H9 (cell line): ENCODE measurements around the gene RARA. TPM values are rescaled to one million over a fixed set of nuclear protein-coding genes. Genes with fewer than 3 reads are reported as not detected.

Experiments
- DNase-seq: peaks from one replicate; pipeline ENCODE4 v3.0.0-alpha.2; 2017
- H2AFZ ChIP-seq: one replicate; pipeline ENCODE4 v1.6.1; 2013; ENCODE audit warnings: mild to moderate bottlenecking, low read length, control low read depth, moderate library complexity
- H2AK5ac ChIP-seq: 2 replicates; pipeline ENCODE4 v1.6.1; 2013; ENCODE audit warnings: low read length, control low read depth, mixed read lengths; ENCODE audit not compliant: insufficient read length
- H2BK120ac ChIP-seq: one replicate; pipeline ENCODE4 v1.6.1; 2013; ENCODE audit warnings: low read depth, mild to moderate bottlenecking, low read length, control low read depth, inconsistent platforms; ENCODE audit not compliant: poor library complexity, severe bottlenecking
- H2BK12ac ChIP-seq: 2 replicates; pipeline ENCODE4 v1.6.1; 2013; ENCODE audit warnings: low read length, control low read depth, mixed read lengths, low read depth; ENCODE audit not compliant: insufficient read length
- H2BK15ac ChIP-seq: 2 replicates; pipeline ENCODE4 v1.6.1; 2013; ENCODE audit warnings: low read depth, low read length, control low read depth
- H2BK20ac ChIP-seq: one replicate; pipeline ENCODE4 v1.6.1; 2013; ENCODE audit warnings: low read depth, mild to moderate bottlenecking, low read length, control low read depth, inconsistent platforms; ENCODE audit not compliant: poor library complexity, severe bottlenecking
- H2BK5ac ChIP-seq: 2 replicates; pipeline ENCODE4 v1.6.1; 2013; ENCODE audit warnings: low read length, control low read depth, mixed read lengths; ENCODE audit not compliant: insufficient read length
- H3K14ac ChIP-seq: 2 replicates; pipeline ENCODE4 v1.6.1; 2013; ENCODE audit warnings: low read length, control low read depth; ENCODE audit not compliant: insufficient read depth
- H3K18ac ChIP-seq: 2 replicates; pipeline ENCODE4 v1.6.1; 2013; ENCODE audit warnings: low read depth, mild to moderate bottlenecking, mixed read lengths, low read length, control low read depth; ENCODE audit not compliant: insufficient read length
- H3K23ac ChIP-seq: 2 replicates; pipeline ENCODE4 v1.6.1; 2013; ENCODE audit warnings: low read length, control low read depth, mixed read lengths, low read depth; ENCODE audit not compliant: insufficient read length
- H3K23me2 ChIP-seq: 2 replicates; pipeline ENCODE4 v1.6.1; 2013; ENCODE audit warnings: low read depth, mild to moderate bottlenecking, mixed read lengths, low read length, control low read depth; ENCODE audit not compliant: insufficient read length, poor library complexity, severe bottlenecking
- H3K27ac ChIP-seq: 2 replicates; pipeline ENCODE4 v1.5.1; 2013; ENCODE audit warnings: low read length, control low read depth, mixed read lengths, low read depth; ENCODE audit not compliant: insufficient read length
- H3K27me3 ChIP-seq: 2 replicates; pipeline ENCODE4 v1.6.1; 2013; ENCODE audit warnings: low read length, control low read depth, inconsistent platforms; ENCODE audit not compliant: insufficient read depth
- H3K4ac ChIP-seq: 2 replicates; pipeline ENCODE4 v1.6.1; 2013; ENCODE audit warnings: low read depth, mild to moderate bottlenecking, control low read depth, inconsistent platforms, low read length, moderate library complexity
- H3K4me1 ChIP-seq: 2 replicates; pipeline ENCODE4 v1.6.1; 2013; ENCODE audit warnings: low read length, control low read depth, inconsistent platforms; ENCODE audit not compliant: insufficient read depth
- H3K4me2 ChIP-seq: 2 replicates; pipeline ENCODE4 v1.6.1; 2013; ENCODE audit warnings: low read length, control low read depth, mixed read lengths; ENCODE audit not compliant: insufficient read length, insufficient read depth
- H3K56ac ChIP-seq: 2 replicates; pipeline ENCODE4 v1.6.1; 2013; ENCODE audit warnings: low read depth, mild to moderate bottlenecking, mixed read lengths, low read length, control low read depth; ENCODE audit not compliant: insufficient read length
- H3K79me1 ChIP-seq: 2 replicates; pipeline ENCODE4 v1.6.1; 2013; ENCODE audit warnings: low read depth, mild to moderate bottlenecking, moderate library complexity, low read length, control low read depth, inconsistent platforms; ENCODE audit not compliant: insufficient read depth, poor library complexity, severe bottlenecking
- H3K79me2 ChIP-seq: 2 replicates; pipeline ENCODE4 v1.6.1; 2013; ENCODE audit warnings: low read length, control low read depth, inconsistent platforms; ENCODE audit not compliant: insufficient read depth
- H3K9ac ChIP-seq: 2 replicates; pipeline ENCODE4 v1.6.1; 2013; ENCODE audit warnings: low read length, control low read depth, mixed read lengths; ENCODE audit not compliant: insufficient read length; ENCODE audit errors: extremely low read depth
- H3K9me3 ChIP-seq: one replicate; pipeline ENCODE4 v1.6.1; 2013; ENCODE audit warnings: low read depth, low read length, inconsistent platforms; ENCODE audit not compliant: control insufficient read depth
- H3T11ph ChIP-seq: one replicate; pipeline ENCODE4 v1.6.1; 2013; ENCODE audit warnings: mild to moderate bottlenecking, low read length, control low read depth, inconsistent platforms
- H4K20me1 ChIP-seq: one replicate; pipeline ENCODE4 v1.6.1; 2013; ENCODE audit not compliant: control insufficient read depth, insufficient read length, insufficient read depth
- H4K5ac ChIP-seq: 2 replicates; pipeline ENCODE4 v1.6.1; 2013; ENCODE audit warnings: low read depth, mild to moderate bottlenecking, mixed read lengths, low read length, control low read depth; ENCODE audit not compliant: insufficient read length
- H4K8ac ChIP-seq: replicated peaks from 2 replicates; pipeline ENCODE4 v1.6.1; 2013; ENCODE audit warnings: low read length, control low read depth, mixed read lengths, low read depth; ENCODE audit not compliant: insufficient read length
- H4K91ac ChIP-seq: 2 replicates; pipeline ENCODE4 v1.6.1; 2013; ENCODE audit warnings: low read depth, mild to moderate bottlenecking, moderate library complexity, mixed read lengths, low read length, control low read depth; ENCODE audit not compliant: insufficient read length
- H3K27ac Mint-ChIP-seq, 3 experiments: 2 replicates in 2 of 3; 3 replicates in 1 of 3; pipeline ENCODE4 v1.8.0; 2020 to 2021; ENCODE audit warnings: mixed read lengths in 3 of 3, mild to moderate bottlenecking in 1 of 3, moderate library complexity in 1 of 3
- H3K27me3 Mint-ChIP-seq: 2 replicates; pipeline ENCODE4 v1.8.0; 2021; ENCODE audit warnings: low read depth, mild to moderate bottlenecking, moderate library complexity, mixed read lengths
- H3K36me3 Mint-ChIP-seq, 3 experiments: 2 replicates in 2 of 3; 3 replicates in 1 of 3; pipeline ENCODE4 v1.8.0; 2020 to 2021; ENCODE audit warnings: low read depth in 3 of 3, mixed read lengths in 3 of 3; ENCODE audit not compliant: insufficient read depth in 1 of 3
- H3K4me1 Mint-ChIP-seq, 2 experiments: 2 replicates each; pipeline ENCODE4 v1.8.0; 2020; ENCODE audit warnings: mixed read lengths in 2 of 2
- H3K4me3 Mint-ChIP-seq, 2 experiments: 2 replicates in 1 of 2; 3 replicates in 1 of 2; pipeline ENCODE4 v1.8.0; 2020 to 2021; ENCODE audit warnings: mild to moderate bottlenecking in 2 of 2, mixed read lengths in 2 of 2, moderate library complexity in 1 of 2
- H3K9me3 Mint-ChIP-seq, 2 experiments: 2 replicates in 1 of 2; 3 replicates in 1 of 2; pipeline ENCODE4 v1.8.0; 2020; ENCODE audit warnings: mild to moderate bottlenecking in 2 of 2, mixed read lengths in 2 of 2, moderate library complexity in 1 of 2
- CTCF ChIP-seq: fragments of 200-600 bp; sonication (generic); conservative IDR thresholded peaks from 3 replicates; pipeline ENCODE4 v1.8.0; 2021; ENCODE audit warnings: antibody characterized with exemption, mild to moderate bottlenecking
- WGBS: extraction: QIAGEN DNeasy Blood & Tissue Kit; methylation state at CpG from one replicate; pipeline ENCODE4 v1.1.7; 2013; ENCODE audit warnings: missing lambda C conversion rate, low lambda C conversion rate, mixed read lengths; ENCODE audit not compliant: insufficient read length; ENCODE audit errors: extremely low coverage; 5-methylcytosine and 5-hydroxymethylcytosine counted together
- total RNA-seq: library from RNA; stranded (reverse); gene quantifications from 2 replicates; pipeline ENCODE4 v1.2.1, GENCODE V29; 2021

Gene RARA
- total RNA-seq, 1 experiment from 2014 or later: 17.6 TPM

- H4K20me1 ChIP-seq: no peaks in the 10 kb centered on the region
- no peak overlapping the region for H3K27ac ChIP-seq
- TF ChIP-seq CTCF: no peak
Observed at GRCh38 chr17:40259505-40259904, 49.5 kb upstream of the RARA start.

More at GRCh38 chr17:40259505-40259904, 49.5 kb upstream of the RARA start:
- Histone ChIP-seq H3K79me2 (no peaks in the 10 kb centered on the region), H2AFZ (no peak overlapping the region), H3K23ac (no peak overlapping the region), H3K27me3 (no peaks in the 10 kb centered on the region), H3K4me2 (no peak overlapping the region), H3K23me2 (no peaks in the 10 kb centered on the region), H3K9ac (no peak overlapping the region), H3K4me1 (no peaks in the 10 kb centered on the region), H2BK15ac (no peak overlapping the region), H4K91ac (no peak overlapping the region), H3K9me3 (no peaks in the 10 kb centered on the region), H4K5ac (no peak overlapping the region), H2BK120ac (no peak overlapping the region), H3T11ph (no peak overlapping the region), H2BK12ac (no peak overlapping the region), H4K8ac (no peak overlapping the region), H3K56ac (no peak overlapping the region), H2BK5ac (no peak overlapping the region), H3K14ac (no peak overlapping the region), H3K4ac (no peak overlapping the region), H2BK20ac (no peak overlapping the region), H3K18ac (no peak overlapping the region), H3K79me1 (no peaks in the 10 kb centered on the region), H2AK5ac (no peak overlapping the region)
- no peak for DNase-seq
- Mint-ChIP-seq H3K4me3 (no peak overlapping the region), H3K9me3 (no peaks in the 10 kb centered on the region), H3K4me1 (0 out of 4 replicates have a peak, but pooled peaks cover 0 to 2% of the 10 kb centered on the region in 2 experiments), H3K27me3 (no peaks in the 10 kb centered on the region), H3K36me3 (peaks cover 25 to 52% (median 46%) of the 10 kb centered on the region in 3 experiments; a peak in 6 of 7 replicates), H3K27ac (peak overlapping the region in 1 of 3 experiments; percentile 80; a peak in 1 of 7 replicates)
- WGBS: no CpG with 5 or more reads among the region's 2 CpGs
